SJSA1 (cell line): ENCODE data around the gene CALR3. TPM values are rescaled to one million over a fixed set of nuclear protein-coding genes. Genes with fewer than 3 reads are reported as not detected.
A peak's percentile ranks its signal among the peaks of the same experiment; 100 is the strongest.
"Not testable (repeated sequence)": the region's sequence is repeated elsewhere in the genome, so short reads cannot be mapped to it uniquely, and the experiment has no call there.

ENCODE experiments used
- DNase-seq, 2 experiments: peaks; one replicate each; pipeline ENCODE4 v3.0.0-alpha.2; 2015 to 2020; ENCODE audit warnings: low spot score in 2 of 2, low read depth in 1 of 2
- H3K27ac ChIP-seq: fragments of 250-450 bp; sonication (Bioruptor Pico); 2 replicates; pipeline ENCODE4 v1.5.1; 2020; ENCODE audit warnings: mild to moderate bottlenecking, moderate library complexity
- H3K27me3 ChIP-seq: fragments of 250-450 bp; sonication (Bioruptor Pico); replicated peaks from 2 replicates; pipeline ENCODE4 v1.5.1; 2020; ENCODE audit warnings: mild to moderate bottlenecking, moderate library complexity
- H3K36me3 ChIP-seq: fragments of 250-450 bp; sonication (Bioruptor Pico); 2 replicates; pipeline ENCODE4 v1.5.1; 2020; ENCODE audit warnings: mild to moderate bottlenecking
- H3K4me1 ChIP-seq: fragments of 250-450 bp; sonication (Bioruptor Pico); replicated peaks from 2 replicates; pipeline ENCODE4 v1.6.1; 2021; ENCODE audit warnings: mild to moderate bottlenecking
- H3K4me3 ChIP-seq: fragments of 250-450 bp; sonication (Bioruptor Pico); 2 replicates; pipeline ENCODE4 v1.5.1; 2020; ENCODE audit warnings: mild to moderate bottlenecking
- H3K9me3 ChIP-seq: fragments of 250-450 bp; sonication (Bioruptor Pico); replicated peaks from 2 replicates; pipeline ENCODE4 v1.5.1; 2020; ENCODE audit warnings: mild to moderate bottlenecking
- total RNA-seq: library from RNA; depleted of rRNA; stranded (reverse); fragments of >200 nt; shearing (Covaris generic); gene quantifications from 2 replicates; pipeline ENCODE4 v1.2.3, GENCODE V29; 2014; rRNA removed

CALR3 gene, protein sequence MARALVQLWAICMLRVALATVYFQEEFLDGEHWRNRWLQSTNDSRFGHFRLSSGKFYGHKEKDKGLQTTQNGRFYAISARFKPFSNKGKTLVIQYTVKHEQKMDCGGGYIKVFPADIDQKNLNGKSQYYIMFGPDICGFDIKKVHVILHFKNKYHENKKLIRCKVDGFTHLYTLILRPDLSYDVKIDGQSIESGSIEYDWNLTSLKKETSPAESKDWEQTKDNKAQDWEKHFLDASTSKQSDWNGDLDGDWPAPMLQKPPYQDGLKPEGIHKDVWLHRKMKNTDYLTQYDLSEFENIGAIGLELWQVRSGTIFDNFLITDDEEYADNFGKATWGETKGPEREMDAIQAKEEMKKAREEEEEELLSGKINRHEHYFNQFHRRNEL
- not detected in 2 replicates for total RNA-seq

DNA sequence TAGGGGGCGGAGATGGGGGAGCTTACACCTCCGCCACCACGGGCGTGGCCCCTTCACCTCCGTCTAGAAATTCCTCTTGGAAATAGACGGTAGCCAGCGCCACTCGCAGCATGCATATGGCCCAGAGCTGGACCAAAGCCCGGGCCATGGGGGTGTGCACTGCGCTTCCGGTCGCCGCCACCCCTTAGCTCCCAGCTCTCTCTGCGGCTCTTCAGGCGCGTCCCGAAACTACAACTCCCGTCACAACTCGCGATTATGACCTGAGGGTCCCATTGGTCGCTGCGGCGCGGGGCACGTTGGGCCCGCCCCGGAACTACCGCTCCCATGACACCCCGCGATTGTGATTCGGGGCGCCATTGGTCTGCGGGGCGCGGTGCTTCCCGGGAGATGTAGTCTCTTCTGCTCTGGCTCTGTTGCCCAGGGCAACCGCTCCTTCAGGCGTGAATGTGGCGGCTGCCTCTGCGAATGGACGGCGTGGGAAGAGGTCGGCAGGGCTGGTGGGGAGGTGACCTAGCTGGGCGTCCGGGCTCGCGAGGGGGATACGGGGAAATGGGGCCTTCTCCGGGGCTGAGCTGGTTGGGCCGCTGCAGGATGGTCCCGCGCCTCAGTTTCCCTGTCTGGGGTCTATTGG lies at the start of gene CALR3, which contains the start of gene C19orf44:
TSS of gene CALR3 (minus strand) at position 186 of the 631 bp plus-strand sequence. CDS start at position 148, 38 bp downstream.
TSS of gene C19orf44 (plus strand) at position 413 of the 631 bp plus-strand sequence. CDS start 4,399 bp downstream, outside the sequence.
- Histone ChIP-seq H3K4me1 (peaks cover 13% of the 10 kb centered on the region), H3K27me3 (no peaks in the 10 kb centered on the region), H3K36me3 (no peaks in the 10 kb centered on the region), H3K4me3 (peak within 1 kb of the TSS; percentile 57), H3K27ac (peak within 1 kb of the TSS; percentile 57), H3K9me3 (no peaks in the 10 kb centered on the region)
- peak; percentile 97 to 98 for DNase-seq

DNA sequence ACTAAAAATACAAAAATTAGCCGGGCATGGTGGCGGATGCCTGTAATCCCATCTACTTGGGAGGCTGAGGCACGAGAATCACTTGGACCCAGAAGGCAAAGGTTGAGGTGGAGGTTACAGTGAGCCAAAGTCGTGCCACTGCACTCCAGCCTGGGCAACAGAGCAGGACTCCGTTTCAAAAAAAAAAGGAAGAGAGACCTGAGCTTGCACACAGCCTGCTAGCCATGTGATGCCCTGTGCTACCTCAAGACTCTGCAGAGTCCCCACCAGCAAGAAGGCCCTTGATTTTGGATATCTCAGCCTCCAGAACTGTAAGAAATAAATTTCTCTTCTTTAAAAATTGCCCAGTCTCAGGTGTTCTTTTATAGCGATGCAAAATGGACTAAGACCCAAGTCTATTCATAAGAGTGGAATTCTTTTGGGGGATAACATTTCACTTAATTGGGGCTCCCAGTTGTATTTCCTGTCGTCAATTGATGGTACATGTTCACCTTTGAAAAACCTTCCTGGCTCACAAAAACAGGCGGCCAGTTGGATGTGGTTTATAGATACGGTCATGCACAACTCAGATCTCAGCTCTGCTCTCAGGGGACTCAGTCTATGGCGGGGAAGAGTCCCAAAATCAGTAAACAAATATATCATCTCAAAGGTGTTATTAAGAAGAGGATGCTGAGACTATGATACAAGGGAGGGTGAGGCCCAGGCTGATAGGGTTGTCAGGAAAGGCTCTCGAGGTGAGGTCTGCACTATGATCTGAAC lies 48.7 kb upstream of the CALR3 start:
- Histone ChIP-seq H3K27ac (no peak overlapping the region), H3K9me3 (no peaks in the 10 kb centered on the region), H3K4me3 (no peak overlapping the region), H3K4me1 (peaks cover 15% of the 10 kb centered on the region), H3K27me3 (no peaks in the 10 kb centered on the region), H3K36me3 (peaks cover 30% of the 10 kb centered on the region)
- DNase-seq, result no peak

DNA sequence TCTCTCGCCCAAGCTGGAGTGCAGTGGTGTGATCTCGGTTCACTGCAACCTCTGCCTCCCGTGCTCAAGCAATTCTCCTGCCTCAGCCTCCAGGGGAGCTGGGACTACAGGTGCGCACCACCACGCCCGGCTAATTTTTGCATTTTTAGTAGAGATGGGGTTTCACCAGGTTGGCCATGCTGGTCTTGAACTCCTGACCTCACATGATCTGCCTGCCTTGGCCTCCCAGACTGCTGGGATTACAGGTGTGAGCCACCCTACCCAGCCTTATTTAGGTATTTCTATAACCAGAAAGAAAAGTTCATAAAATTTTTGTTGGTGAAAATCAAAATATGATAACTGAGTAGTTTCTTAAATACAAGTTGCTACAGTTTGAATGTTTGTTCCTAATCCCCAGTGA lies 47.8 kb upstream of the CALR3 start:
- not testable (repeated sequence) for DNase-seq, H3K27ac ChIP-seq, H3K9me3 ChIP-seq, H3K27me3 ChIP-seq, H3K4me3 ChIP-seq
- Histone ChIP-seq H3K36me3 (peaks cover 39% of the 10 kb centered on the region), H3K4me1 (peaks cover 15% of the 10 kb centered on the region)

DNA sequence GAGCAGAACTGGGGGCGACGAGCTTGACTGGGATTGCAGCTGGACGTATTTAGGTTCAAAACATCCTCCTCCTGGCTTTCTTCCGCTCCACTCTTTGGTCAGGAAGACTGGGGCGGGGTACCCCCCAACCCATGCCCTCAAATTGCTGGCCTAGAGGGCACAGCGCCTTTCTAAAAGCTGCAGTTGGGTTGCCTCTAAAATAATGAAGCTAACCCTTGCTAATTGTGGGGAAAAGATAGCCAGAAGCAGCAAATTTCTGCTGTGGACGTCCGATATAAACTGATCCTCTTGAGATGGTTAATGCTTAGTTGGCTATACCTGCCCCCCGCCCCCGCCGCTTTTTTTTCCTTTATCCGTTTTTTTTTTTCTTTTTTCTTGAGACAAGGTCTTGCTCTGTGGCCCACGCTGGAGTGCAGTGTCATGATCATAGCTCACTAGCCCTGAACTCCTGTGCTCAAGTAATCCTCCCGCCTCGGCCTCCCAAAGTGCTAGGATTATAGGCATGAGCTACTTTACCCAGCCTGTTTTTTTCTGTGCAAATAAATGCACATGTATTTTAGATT lies 47.0 kb upstream of the CALR3 start:
- H3K36me3 ChIP-seq, result peaks cover 47% of the 10 kb centered on the region
- H3K27ac ChIP-seq, result peak overlapping the region; percentile 73
- no peaks in the 10 kb centered on the region for H3K9me3 ChIP-seq
- peak overlapping the region; percentile 88 for H3K4me3 ChIP-seq
- H3K27me3 ChIP-seq, result no peaks in the 10 kb centered on the region
- peaks cover 15% of the 10 kb centered on the region for H3K4me1 ChIP-seq
- no peak for DNase-seq

DNA sequence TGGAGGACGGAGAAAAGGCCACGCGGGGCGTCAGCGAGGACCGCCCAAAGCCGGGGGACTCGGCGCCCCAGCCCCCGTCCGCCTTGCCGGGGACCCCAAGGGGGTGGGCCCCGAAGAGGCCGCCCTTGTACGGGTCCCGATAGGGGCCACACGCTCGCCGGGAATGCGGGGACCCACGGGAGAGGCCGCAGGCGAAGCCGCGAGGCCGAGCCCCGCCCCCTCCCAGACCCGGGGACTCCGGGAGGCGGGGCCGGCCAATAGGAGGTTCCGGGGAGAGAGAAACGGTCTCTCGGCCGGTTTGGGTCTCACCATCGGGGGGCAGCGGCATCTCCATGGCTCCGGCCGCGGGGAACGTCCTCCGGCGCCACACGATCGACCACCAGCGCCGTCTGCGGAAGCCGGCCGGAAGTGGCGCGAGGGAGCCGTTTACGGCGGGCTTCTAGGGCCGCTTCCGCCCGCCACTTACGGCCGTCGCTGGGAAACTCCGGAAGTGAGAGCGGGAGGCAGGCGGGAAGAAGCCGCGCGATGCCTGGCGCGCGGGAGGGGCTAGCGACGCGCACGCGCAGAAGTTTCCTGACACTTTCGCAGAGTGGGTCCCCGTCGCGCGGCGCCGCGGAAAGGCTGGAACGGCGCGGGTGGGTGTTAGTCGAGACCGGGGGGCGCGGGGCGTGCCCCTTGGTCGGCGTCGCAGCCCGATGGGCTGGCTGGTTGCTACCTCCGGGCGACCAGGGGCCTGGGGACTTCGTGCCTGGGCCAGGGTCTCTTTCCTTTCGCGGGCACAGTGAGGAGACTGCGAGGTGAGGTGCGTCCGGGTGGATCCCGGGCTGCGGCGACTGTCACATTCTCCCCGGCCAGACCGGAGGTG lies 46.3 kb upstream of the CALR3 start, which contains the start of gene CHERP:
TSS of gene CHERP (minus strand) at position 393 of the 865 bp plus-strand sequence. CDS start at position 334, 59 bp downstream.
- no peaks in the 10 kb centered on the region for H3K27me3 ChIP-seq
- H3K4me3 ChIP-seq, result peak within 1 kb of the TSS; percentile 88
- DNase-seq, result peak; percentile 94 to 95
- peaks cover 54% of the 10 kb centered on the region for H3K36me3 ChIP-seq
- no peaks in the 10 kb centered on the region for H3K9me3 ChIP-seq
- peak within 1 kb of the TSS; percentile 73 for H3K27ac ChIP-seq
- peaks cover 15% of the 10 kb centered on the region for H3K4me1 ChIP-seq

DNA sequence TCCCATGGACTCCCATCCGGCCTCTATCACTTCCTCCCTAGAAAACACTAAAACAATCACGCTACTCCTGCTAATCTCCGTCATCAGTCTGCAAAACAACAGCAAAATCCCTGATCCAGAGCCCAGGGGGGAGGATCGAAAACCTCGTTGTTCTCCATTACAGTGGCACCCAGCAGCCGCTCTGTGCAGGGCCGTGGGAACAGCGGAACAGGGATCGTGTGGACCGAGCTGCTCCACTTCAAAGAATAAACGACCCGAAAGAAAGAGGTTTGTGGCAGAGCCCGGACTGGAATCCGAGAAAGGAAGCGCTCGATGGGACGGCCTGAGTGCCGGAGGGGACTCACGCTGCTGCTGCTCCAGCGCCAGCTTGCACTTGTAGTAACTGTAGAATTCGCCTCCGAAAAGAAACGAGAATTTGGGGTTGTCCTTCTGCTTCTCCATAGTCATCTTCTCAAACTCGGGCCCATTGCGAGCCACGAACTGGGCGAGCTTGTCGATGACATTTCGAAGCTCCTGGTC lies 45.6 kb upstream of the CALR3 start:
- H3K27ac ChIP-seq, result peak overlapping the region; percentile 73
- H3K4me3 ChIP-seq, result peak overlapping the region; percentile 88
- peaks cover 15% of the 10 kb centered on the region for H3K4me1 ChIP-seq
- peak in 1 of 2 experiments; percentile 42 for DNase-seq
- peaks cover 61% of the 10 kb centered on the region for H3K36me3 ChIP-seq
- no peaks in the 10 kb centered on the region for H3K9me3 ChIP-seq
- no peaks in the 10 kb centered on the region for H3K27me3 ChIP-seq

DNA sequence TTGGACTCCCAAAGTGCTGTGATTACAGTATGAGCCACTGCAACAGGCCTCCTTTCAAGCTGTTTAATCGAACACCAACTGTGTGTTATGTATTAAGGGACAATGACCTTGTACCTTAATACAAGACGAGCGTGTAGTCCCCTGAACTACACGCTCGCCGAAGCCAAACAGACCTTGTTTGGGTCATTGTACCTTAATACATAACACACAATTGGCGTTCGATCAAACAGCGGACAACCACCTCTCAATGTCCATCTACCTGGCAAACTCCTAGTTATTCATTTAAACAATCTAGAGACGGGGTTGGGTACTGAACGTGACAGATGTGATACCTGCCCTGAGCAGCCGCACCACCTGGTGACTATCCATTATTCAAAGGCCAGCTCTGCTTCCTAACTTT lies 45.0 kb upstream of the CALR3 start:
- Histone ChIP-seq H3K4me1 (peaks cover 15% of the 10 kb centered on the region), H3K36me3 (peaks cover 67% of the 10 kb centered on the region), H3K4me3 (peak overlapping the region; percentile 88), H3K27me3 (no peaks in the 10 kb centered on the region), H3K9me3 (no peaks in the 10 kb centered on the region), H3K27ac (no peak overlapping the region)
- DNase-seq, result no peak

DNA sequence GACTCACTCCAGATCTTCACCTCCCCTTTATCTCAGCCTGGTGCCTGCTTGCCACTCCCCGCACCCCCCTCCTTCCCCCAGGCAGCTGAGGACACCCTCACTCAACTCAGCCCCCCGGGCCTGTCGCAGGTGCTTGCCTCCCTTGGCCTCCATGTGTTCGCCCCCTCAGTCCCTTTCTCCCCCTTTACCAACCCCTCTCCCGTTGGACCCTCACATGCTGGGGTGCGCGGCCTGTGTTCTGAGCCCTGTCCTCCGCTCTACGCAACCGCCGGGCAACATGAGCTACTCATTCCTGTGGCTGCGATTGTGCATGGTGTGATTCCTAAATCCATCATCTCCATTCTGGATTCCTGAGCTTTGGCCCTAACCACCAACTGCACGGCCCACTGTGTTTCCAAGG lies 41.1 kb upstream of the CALR3 start:
- no peak overlapping the region for H3K27ac ChIP-seq
- peaks cover 9% of the 10 kb centered on the region for H3K4me1 ChIP-seq
- H3K4me3 ChIP-seq, result no peak overlapping the region
- no peaks in the 10 kb centered on the region for H3K27me3 ChIP-seq
- no peaks in the 10 kb centered on the region for H3K9me3 ChIP-seq
- DNase-seq, result no peak
- H3K36me3 ChIP-seq, result peaks cover 100% of the 10 kb centered on the region

DNA sequence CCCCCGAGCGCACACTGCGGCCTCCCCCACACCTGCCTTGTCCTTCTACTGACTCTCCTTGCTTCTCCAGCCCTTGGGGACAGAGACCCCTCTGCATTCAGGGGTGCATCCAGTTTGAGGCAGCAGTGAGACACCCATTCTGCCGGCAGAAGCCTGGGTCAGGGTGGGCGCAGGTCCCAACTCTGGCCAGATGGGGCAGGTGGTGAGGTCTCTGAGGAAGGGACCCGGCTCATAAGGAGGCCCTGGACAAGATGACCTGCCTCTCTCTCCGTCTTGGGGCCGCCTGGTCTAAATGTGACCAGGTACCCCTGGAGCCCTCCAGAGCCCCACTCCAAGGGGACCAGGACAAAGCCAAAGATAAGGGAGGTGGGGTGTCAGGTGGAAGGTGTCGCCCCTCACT lies 40.2 kb upstream of the CALR3 start:
- Histone ChIP-seq H3K4me1 (peaks cover 5% of the 10 kb centered on the region), H3K36me3 (peaks cover 98% of the 10 kb centered on the region), H3K27ac (no peak overlapping the region), H3K9me3 (no peaks in the 10 kb centered on the region), H3K27me3 (no peaks in the 10 kb centered on the region), H3K4me3 (no peak overlapping the region)
- DNase-seq, result no peak

DNA sequence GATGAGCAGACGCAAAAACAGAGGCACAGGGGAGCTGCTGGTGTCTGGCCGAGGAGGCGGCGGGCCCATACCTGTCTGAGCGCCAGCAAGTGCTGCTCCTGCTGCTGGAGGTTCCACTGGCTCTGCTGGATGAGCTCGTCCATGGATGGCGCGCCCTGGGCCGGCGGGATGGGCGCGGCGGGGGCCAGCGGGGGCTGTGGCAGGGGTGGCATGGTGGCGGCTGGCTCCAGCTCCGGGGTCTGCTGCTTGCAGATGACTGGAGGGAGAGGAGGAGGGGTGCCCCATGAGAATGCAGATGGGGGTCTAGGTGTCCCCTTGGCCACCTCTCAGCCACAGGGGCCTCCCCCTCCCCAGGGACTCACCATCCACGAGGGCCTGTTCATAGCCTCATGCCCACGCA lies 39.4 kb upstream of the CALR3 start:
- H3K36me3 ChIP-seq, result peaks cover 98% of the 10 kb centered on the region

DNA sequence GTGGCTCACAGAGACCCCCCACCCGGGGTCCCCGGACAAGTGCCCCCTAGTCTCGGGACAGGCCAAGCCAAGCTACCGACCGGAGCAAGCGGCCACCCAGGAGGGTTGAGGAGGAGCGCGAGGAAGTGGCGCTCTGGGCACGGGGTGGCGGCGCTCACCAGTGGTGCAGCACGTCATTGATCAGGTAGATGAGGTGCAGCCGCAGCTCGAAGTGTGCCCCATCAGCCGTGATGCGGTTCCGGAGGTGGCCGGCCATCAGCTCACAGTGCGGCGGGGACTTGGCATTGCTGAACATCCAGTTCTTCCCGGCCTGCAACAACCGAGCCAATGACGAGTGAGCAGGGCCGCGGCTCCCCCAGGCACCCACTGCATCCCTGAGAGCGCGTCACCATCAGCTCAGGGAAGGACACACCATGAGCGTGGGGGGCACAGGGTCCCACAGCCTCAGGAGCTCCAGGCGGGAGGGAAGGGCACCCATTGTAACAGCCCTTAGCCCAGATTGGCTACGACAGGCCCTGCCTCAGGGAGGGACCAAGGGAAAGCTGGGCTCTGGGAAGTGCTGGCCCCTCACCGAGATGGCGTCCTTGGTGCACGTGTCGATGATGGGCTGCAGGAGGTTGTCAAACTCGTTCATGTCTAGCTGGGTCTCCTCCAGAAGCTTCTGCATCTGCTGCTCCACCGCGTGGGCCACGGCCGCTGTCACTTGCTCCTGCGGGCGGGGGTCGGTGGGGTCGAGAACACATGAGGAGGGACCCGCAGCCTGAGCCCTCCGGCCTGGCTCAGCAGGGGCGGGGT lies 36.7 kb upstream of the CALR3 start:
- Histone ChIP-seq H3K36me3 (peaks cover 98% of the 10 kb centered on the region), H3K27me3 (no peaks in the 10 kb centered on the region), H3K27ac (no peak overlapping the region), H3K9me3 (no peaks in the 10 kb centered on the region), H3K4me3 (no peak overlapping the region), H3K4me1 (no peaks in the 10 kb centered on the region)
- peak in 1 of 2 experiments; percentile 45 for DNase-seq

More for the DNA sequence above, 39.4 kb upstream of the CALR3 start:
- no peaks in the 10 kb centered on the region for H3K4me1 ChIP-seq
- no peaks in the 10 kb centered on the region for H3K27me3 ChIP-seq
- H3K27ac ChIP-seq, result no peak overlapping the region
- H3K4me3 ChIP-seq, result no peak overlapping the region
- no peaks in the 10 kb centered on the region for H3K9me3 ChIP-seq
- DNase-seq, result no peak

DNA sequence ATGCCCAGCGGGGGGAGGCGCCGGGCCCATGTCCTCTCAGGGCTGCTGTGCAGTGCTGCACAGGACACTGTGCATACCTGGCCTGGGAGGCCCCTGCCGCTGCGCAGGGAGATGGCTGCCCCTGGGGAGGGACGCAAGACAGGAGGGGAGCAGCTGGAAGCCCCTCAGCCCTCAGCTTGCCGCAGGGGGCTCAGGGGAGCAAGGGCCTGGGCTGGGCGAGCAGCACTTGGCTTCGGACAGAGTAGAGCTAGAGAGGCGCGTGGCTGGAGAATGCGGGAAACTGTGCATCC lies 35.4 kb upstream of the CALR3 start:
- DNase-seq, result no peak
- Histone ChIP-seq H3K27me3 (no peaks in the 10 kb centered on the region), H3K9me3 (no peaks in the 10 kb centered on the region), H3K4me3 (no peak overlapping the region), H3K27ac (no peak overlapping the region), H3K36me3 (peaks cover 98% of the 10 kb centered on the region), H3K4me1 (no peaks in the 10 kb centered on the region)
